ENCODE results near the gene CAMK2G.

The CAMK2G gene

GRCh38 chr10:73859784-73860491 lies 14.4 kb downstream of the CAMK2G start:
- Histone ChIP-seq H3K36me3 (ENCODE audit: control insufficient read depth, low read length) (peaks cover 7% of the 10 kb centered on the region; the same call in 1 of the 2 replicates), H3K4me3 (ENCODE audit: low read length) (no peak overlapping the region), H3K9me2 (replicated peaks; ENCODE audit: control insufficient read depth, low read length) (no peaks in the 10 kb centered on the region), H3K9me3 (ENCODE audit: control insufficient read depth, insufficient read depth, low read length) (no peaks in the 10 kb centered on the region), H3K4me1 (ENCODE audit: control insufficient read depth, low read length) (peaks cover 19% of the 10 kb centered on the region), H3K79me2 (ENCODE audit: control insufficient read depth, low read length) (peaks cover 2% of the 10 kb centered on the region; the same call in 1 of the 2 replicates), H3K4me2 (ENCODE audit: low read length) (no peak overlapping the region), H4K20me1 (ENCODE audit: control insufficient read depth, insufficient read depth, low read depth, low read length) (no peaks in the 10 kb centered on the region), H3K27me3 (ENCODE audit: control insufficient read depth, low read length) (no peaks in the 10 kb centered on the region), H3F3A (ENCODE audit: control insufficient read depth, insufficient read depth) (no peaks in the 10 kb centered on the region), H3K27ac (ENCODE audit: low read depth, low read length) (no peak overlapping the region)
- TF ChIP-seq EZH2phosphoT487 (IDR thresholded peaks at IDR 0.05; ENCODE audit: borderline replicate concordance, low read length) = no peak
- TF ChIP-seq CTCF (IDR thresholded peaks at IDR 0.05; ENCODE audit: low read depth, low read length, poor library complexity, severe bottlenecking) = no peak

- Histone ChIP-seq H3K4me1 (ENCODE audit: control insufficient read depth, low read length) (peaks cover 15% of the 10 kb centered on the region), H3K27me3 (ENCODE audit: control insufficient read depth, low read length) (no peaks in the 10 kb centered on the region), H3K9me3 (ENCODE audit: control insufficient read depth, insufficient read depth, low read length) (no peaks in the 10 kb centered on the region), H3K4me3 (ENCODE audit: low read length) (no peak overlapping the region), H3K79me2 (ENCODE audit: control insufficient read depth, low read length) (no peaks in the 10 kb centered on the region), H3K36me3 (ENCODE audit: control insufficient read depth, low read length) (peaks cover 7% of the 10 kb centered on the region; the same call in 1 of the 2 replicates), H4K20me1 (ENCODE audit: control insufficient read depth, insufficient read depth, low read depth, low read length) (no peaks in the 10 kb centered on the region), H3K9me2 (replicated peaks; ENCODE audit: control insufficient read depth, low read length) (no peaks in the 10 kb centered on the region), H3F3A (ENCODE audit: control insufficient read depth, insufficient read depth) (no peaks in the 10 kb centered on the region), H3K4me2 (ENCODE audit: low read length) (no peak overlapping the region), H3K27ac (ENCODE audit: low read depth, low read length) (no peak overlapping the region)
- TF ChIP-seq EZH2phosphoT487 (IDR thresholded peaks at IDR 0.05; ENCODE audit: borderline replicate concordance, low read length) (no peak), CTCF (IDR thresholded peaks at IDR 0.05; ENCODE audit: low read depth, low read length, poor library complexity, severe bottlenecking) (no peak)
Measured at GRCh38 chr10:73859428-73859783, 14.9 kb downstream of the CAMK2G start.

- Histone ChIP-seq H3K27ac (ENCODE audit: low read depth, low read length) (no peak overlapping the region), H3K9me3 (ENCODE audit: control insufficient read depth, insufficient read depth, low read length) (no peaks in the 10 kb centered on the region), H3K27me3 (ENCODE audit: control insufficient read depth, low read length) (no peaks in the 10 kb centered on the region), H3K9me2 (replicated peaks; ENCODE audit: control insufficient read depth, low read length) (no peaks in the 10 kb centered on the region), H3F3A (ENCODE audit: control insufficient read depth, insufficient read depth) (no peaks in the 10 kb centered on the region), H3K36me3 (ENCODE audit: control insufficient read depth, low read length) (peaks cover 4% of the 10 kb centered on the region; the same call in 1 of the 2 replicates), H3K4me1 (ENCODE audit: control insufficient read depth, low read length) (peaks cover 15% of the 10 kb centered on the region), H3K4me3 (ENCODE audit: low read length) (no peak overlapping the region), H3K4me2 (ENCODE audit: low read length) (no peak overlapping the region), H3K79me2 (ENCODE audit: control insufficient read depth, low read length) (no peaks in the 10 kb centered on the region), H4K20me1 (ENCODE audit: control insufficient read depth, insufficient read depth, low read depth, low read length) (no peaks in the 10 kb centered on the region)
- TF ChIP-seq CTCF (IDR thresholded peaks at IDR 0.05; ENCODE audit: low read depth, low read length, poor library complexity, severe bottlenecking) (no peak), EZH2phosphoT487 (IDR thresholded peaks at IDR 0.05; ENCODE audit: borderline replicate concordance, low read length) (no peak)
Measured at GRCh38 chr10:73858750-73859427, 15.5 kb downstream of the CAMK2G start.

Data from DOHH2 (cell line).